Ovary (tissue), 9 donors: ENCODE measurements around the gene SSC4D. TPM values are rescaled to one million over a fixed set of nuclear protein-coding genes. Genes with fewer than 3 reads are reported as not detected.
"Not testable (repeated sequence)": the region's sequence is repeated elsewhere in the genome, so short reads cannot be mapped to it uniquely, and the experiment has no call there.

Experiments
- DNase-seq, 5 donors: peaks; one replicate each; pipeline ENCODE4 v3.0.0-alpha.2; 2019 to 2020
- H3K27ac ChIP-seq, 2 donors: fragments of 200-600 bp; one replicate each; pipeline versions ENCODE4 v1.5.1 to v1.8.0; 2019 to 2022
- H3K27me3 ChIP-seq: fragments of 200-600 bp; one replicate; pipeline ENCODE4 v1.8.0; 2022
- H3K36me3 ChIP-seq: fragments of 200-600 bp; sonication (generic); one replicate; pipeline ENCODE4 v1.5.1; 2019
- H3K4me1 ChIP-seq: one replicate; pipeline ENCODE4 v1.8.1; 2013; ENCODE audit warnings: mild to moderate bottlenecking, moderate library complexity; ENCODE audit not compliant: insufficient read depth
- H3K4me3 ChIP-seq: fragments of 200-600 bp; sonication (generic); one replicate; pipeline ENCODE4 v1.5.1; 2017
- H3K9me3 ChIP-seq, 2 donors: fragments of 200-600 bp in 1 of 2; sonication (generic) in 1 of 2; one replicate each; pipeline versions ENCODE4 v1.5.1 to v1.8.1; 2013 to 2019; ENCODE audit warnings: mild to moderate bottlenecking in 1 of 2, moderate library complexity in 1 of 2
- CTCF ChIP-seq, 3 donors: fragments of 450-650 bp in 2 of 3; fragments of 200-600 bp in 1 of 3; IDR thresholded peaks; one replicate each; pipeline versions ENCODE4 v1.5.1 to v1.8.0; 2016 to 2022; ENCODE audit warnings: antibody characterized with exemption in 3 of 3, mild to moderate bottlenecking in 1 of 3
- EP300 ChIP-seq: sonication (generic); formaldehyde crosslinking; IDR thresholded peaks from one replicate; pipeline ENCODE4 v1.6.1; 2017; ENCODE audit warnings: antibody characterized with exemption
- POLR2A ChIP-seq: fragments of 450-650 bp; IDR thresholded peaks from one replicate; pipeline ENCODE4 v1.6.1; 2017; ENCODE audit warnings: antibody characterized with exemption, mild to moderate bottlenecking, moderate library complexity
- WGBS, 3 donors: extraction: QIAGEN DNeasy Blood & Tissue Kit in 1 of 3; methylation state at CpG; one replicate each; pipeline versions ENCODE4 v1.1.5 to v1.1.7; 2013 to 2017; 5-methylcytosine and 5-hydroxymethylcytosine counted together
- intact Hi-C, 4 donors: fragments of 100-400 bp; cut with DNase I; formaldehyde crosslinking; loops; one replicate each; pipeline versions ENCODE4 v1.11.0 to v1.15.1; 2022 to 2023
- polyA plus RNA-seq, 2 donors: library from polyadenylated mRNA; stranded (reverse); fragments of 200-250 nt in 1 of 2; fragments of 350-450 nt in 1 of 2; fragmentation: Illumina TruSeq in 1 of 2; extraction: RNeasy Lipid Tissue Mini Kit (QIAGEN cat#74804) in 1 of 2; gene quantifications; one replicate each; pipeline ENCODE4 v1.2.3, GENCODE V29; 2013 to 2014
- total RNA-seq, 7 donors: library from RNA; depleted of rRNA in 2 of 7; stranded (reverse); fragments of >200 nt in 2 of 7; fragmentation: NEBNext Ultra II Directional in 3 of 7; extraction: Animal tissue kit (Norgen Biotek cat#: 25700) in 3 of 7; gene quantifications; one replicate each; pipeline versions ENCODE4 v1.1.0 to v1.2.4, GENCODE V29; 2016 to 2023
- donor health status: DM: no; HTN: no; CAD: no; lungs with moderate emphysema.
- donor health status: DM: no; HTN: no; CAD: no.
- donor health status: Bipolar disorder and iron deficiency.
- donor health status: DM: yes; HTN: yes; CAD: no.
- donor health status: DM: no; HTN: no; CAD: no.
- donor health status: DM: yes; HTN: yes; CAD: no.

SSC4D gene
- total and polyA plus RNA-seq, 9 donors = 0.48 to 2.6 (median 1.0) TPM

- H3K4me3 ChIP-seq = no peak overlapping the region
- no peak overlapping the region for H3K27ac ChIP-seq
- TF ChIP-seq EP300 (no peak), POLR2A (no peak), CTCF (IDR thresholded peaks at IDR 0.05) (no peak)
- DNase-seq = no peak
- H3K36me3 ChIP-seq = no peaks in the 10 kb centered on the region
- H3K4me1 ChIP-seq = peaks cover 9% of the 10 kb centered on the region
- intact Hi-C loops = no loop called here
- H3K27me3 ChIP-seq = no peaks in the 10 kb centered on the region
- WGBS, 3 donors = 90 to 93% (median 91%) methylated on average over 9 of the region's 9 CpGs
- H3K9me3 ChIP-seq = no peaks in the 10 kb centered on the region
These were observed 14.5 kb downstream of the SSC4D start for GRCh38 chr7:76394957-76395356.

GRCh38 chr7:76393116-76394031 is 16.1 kb downstream of the SSC4D start:
- Histone ChIP-seq H3K4me1 (peaks cover 9% of the 10 kb centered on the region), H3K36me3 (no peaks in the 10 kb centered on the region), H3K27me3 (no peaks in the 10 kb centered on the region), H3K27ac (peak overlapping the region; percentile 65 to 89), H3K4me3 (peak overlapping the region; percentile 56), H3K9me3 (no peaks in the 10 kb centered on the region)
- no peak for TF ChIP-seq EP300
- TF ChIP-seq POLR2A = peak; percentile 92
- TF ChIP-seq CTCF (IDR thresholded peaks at IDR 0.05) = peak in 2 of 3 donors; percentile 17 to 32
- intact Hi-C loops = no loop called here
- peak; percentile 94 to 96 (median 95) for DNase-seq
- 2 to 3% (median 3%) methylated on average over 75 to 99 of the region's 99 CpGs for WGBS, 3 donors

GRCh38 chr7:76392531-76393115 is 16.9 kb downstream of the SSC4D start:
- TF ChIP-seq EP300 = no peak
- peak overlapping the region; percentile 55 to 89 for H3K27ac ChIP-seq
- peak overlapping the region; percentile 21 for H3K4me3 ChIP-seq
- peaks cover 9% of the 10 kb centered on the region for H3K4me1 ChIP-seq
- WGBS, 3 donors = 34 to 40% (median 36%) methylated on average over 12 of the region's 12 CpGs
- no peaks in the 10 kb centered on the region for H3K27me3 ChIP-seq
- DNase-seq = no peak
- H3K36me3 ChIP-seq = no peaks in the 10 kb centered on the region
- intact Hi-C loops = no loop called here
- H3K9me3 ChIP-seq = no peaks in the 10 kb centered on the region

GRCh38 chr7:76390092-76390491 is 19.4 kb downstream of the SSC4D start:
- Histone ChIP-seq H3K27me3 (no peaks in the 10 kb centered on the region), H3K27ac (no peak overlapping the region), H3K4me1 (peaks cover 4% of the 10 kb centered on the region), H3K4me3 (no peak overlapping the region), H3K9me3 (no peaks in the 10 kb centered on the region), H3K36me3 (no peaks in the 10 kb centered on the region)
- no peak for TF ChIP-seq POLR2A
- no peak for TF ChIP-seq EP300
- no peak for TF ChIP-seq CTCF (IDR thresholded peaks at IDR 0.05)
- intact Hi-C loops = no loop called here
- DNase-seq = no peak
- WGBS, 3 donors = 93 to 97% (median 95%) methylated on average over 13 of the region's 13 CpGs

GRCh38 chr7:76387789-76388188 is 21.7 kb downstream of the SSC4D start:
- H3K27ac ChIP-seq, intact Hi-C loops: not testable (repeated sequence)

More at GRCh38 chr7:76387789-76388188, 21.7 kb downstream of the SSC4D start:
- not testable (repeated sequence) for H3K4me3 ChIP-seq, H3K4me1 ChIP-seq, H3K9me3 ChIP-seq, H3K27me3 ChIP-seq, H3K36me3 ChIP-seq, DNase-seq
- 96 to 98% (median 97%) methylated on average over 6 of the region's 6 CpGs for WGBS, 3 donors
